GM12878 (cell line): ENCODE measurements around the gene ARRDC4. TPM values are rescaled to one million over a fixed set of nuclear protein-coding genes. Genes with fewer than 3 reads are reported as not detected.

Experiments
- FOXM1 ChIP-seq: IDR thresholded peaks from 2 replicates; pipeline ENCODE4 v1.6.1; 2012; ENCODE audit warnings: low read depth, mild to moderate bottlenecking, inconsistent platforms, low read length, moderate library complexity
- KAT2A ChIP-seq: conservative IDR thresholded peaks from 2 replicates; pipeline ENCODE4 v1.6.1; 2011; ENCODE audit warnings: low read depth, low read length; ENCODE audit not compliant: control insufficient read depth
- POLR2A ChIP-seq: IDR thresholded peaks from 2 replicates; pipeline ENCODE4 v1.6.1; 2011; ENCODE audit warnings: low read depth, mild to moderate bottlenecking, low read length
- polyA plus RNA-seq, 11 experiments: library from polyadenylated mRNA; depleted of rRNA in 4 of 11; unstranded in 6 of 11; stranded (reverse) in 5 of 11; fragments of >200 nt; fragmentation: Nextera tagmentation in 4 of 11; fragmentation: Illumina TruSeq in 1 of 11; extraction: Ambion mirVana in 4 of 11; extraction: Trizol in 1 of 11; gene quantifications; 1 replicate in 1 of 11; 2 replicates in 10 of 11; pipeline versions ENCODE4 v1.2.1 to v1.2.3, GENCODE V29; 2011 to 2016; ENCODE audit warnings: inconsistent platforms in 2 of 11, missing spikeins in 2 of 11, low read depth in 1 of 11
- total RNA-seq, 4 experiments: library from RNA; depleted of rRNA in 3 of 4; stranded (reverse); fragments of >200 nt in 3 of 4; fragmentation: Illumina TruSeq in 1 of 4; extraction: Trizol in 1 of 4; gene quantifications; 2 replicates each; pipeline versions ENCODE4 v1.2.1 to v1.2.3, GENCODE V29; 2013 to 2021
- TF ChIP-seq, protein P1 (sequence below): IDR thresholded peaks from 2 replicates; pipeline ENCODE4 v1.6.1; 2012; ENCODE audit warnings: low read length, inconsistent platforms
- TF ChIP-seq, protein P2 (sequence below): fragments of 450-650 bp; IDR thresholded peaks from 2 replicates; pipeline ENCODE4 v1.6.1; 2017; ENCODE audit warnings: mild to moderate bottlenecking, low read depth, inconsistent platforms; ENCODE audit not compliant: poor library complexity, severe bottlenecking

Gene ARRDC4
- total and polyA plus RNA-seq, 10 of the 15 experiments (the other 5 are each of a cell fraction or from before 2014, with no cell fraction given): 0.03 to 0.54 (median 0.07) TPM

DNA sequence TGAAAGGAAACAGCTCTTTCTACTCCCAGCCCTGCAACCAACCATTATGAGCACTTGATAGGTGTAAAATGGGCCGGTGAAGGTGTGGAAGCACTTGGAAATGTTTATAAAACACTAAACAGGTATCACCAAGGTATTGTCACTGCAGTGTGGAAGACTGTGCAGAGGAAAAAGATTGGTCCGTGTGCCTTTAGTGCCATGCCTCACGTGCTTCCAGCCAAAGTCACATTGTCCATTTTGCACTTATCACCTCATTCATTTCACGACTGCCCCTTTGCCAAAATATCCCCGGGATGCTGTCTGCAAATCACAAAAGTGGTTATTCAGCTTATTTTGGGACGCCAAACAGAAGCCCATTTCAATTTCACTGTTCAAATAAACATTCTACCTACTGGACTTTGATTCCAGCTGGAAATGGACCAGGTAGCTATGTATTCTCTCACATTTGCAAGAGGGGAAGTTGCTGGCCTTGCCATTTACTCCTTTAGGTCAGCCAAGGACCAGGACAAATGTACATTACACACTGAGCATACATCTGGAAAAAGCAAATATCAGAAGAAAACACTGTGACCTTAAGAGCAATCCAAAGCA lies 58.4 kb downstream of the ARRDC4 start (continued):
- TF ChIP-seq, protein P1, sequence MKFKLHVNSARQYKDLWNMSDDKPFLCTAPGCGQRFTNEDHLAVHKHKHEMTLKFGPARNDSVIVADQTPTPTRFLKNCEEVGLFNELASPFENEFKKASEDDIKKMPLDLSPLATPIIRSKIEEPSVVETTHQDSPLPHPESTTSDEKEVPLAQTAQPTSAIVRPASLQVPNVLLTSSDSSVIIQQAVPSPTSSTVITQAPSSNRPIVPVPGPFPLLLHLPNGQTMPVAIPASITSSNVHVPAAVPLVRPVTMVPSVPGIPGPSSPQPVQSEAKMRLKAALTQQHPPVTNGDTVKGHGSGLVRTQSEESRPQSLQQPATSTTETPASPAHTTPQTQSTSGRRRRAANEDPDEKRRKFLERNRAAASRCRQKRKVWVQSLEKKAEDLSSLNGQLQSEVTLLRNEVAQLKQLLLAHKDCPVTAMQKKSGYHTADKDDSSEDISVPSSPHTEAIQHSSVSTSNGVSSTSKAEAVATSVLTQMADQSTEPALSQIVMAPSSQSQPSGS: no peak
- TF ChIP-seq POLR2A (no peak), KAT2A (no peak), FOXM1 (no peak)
- TF ChIP-seq, protein P2, sequence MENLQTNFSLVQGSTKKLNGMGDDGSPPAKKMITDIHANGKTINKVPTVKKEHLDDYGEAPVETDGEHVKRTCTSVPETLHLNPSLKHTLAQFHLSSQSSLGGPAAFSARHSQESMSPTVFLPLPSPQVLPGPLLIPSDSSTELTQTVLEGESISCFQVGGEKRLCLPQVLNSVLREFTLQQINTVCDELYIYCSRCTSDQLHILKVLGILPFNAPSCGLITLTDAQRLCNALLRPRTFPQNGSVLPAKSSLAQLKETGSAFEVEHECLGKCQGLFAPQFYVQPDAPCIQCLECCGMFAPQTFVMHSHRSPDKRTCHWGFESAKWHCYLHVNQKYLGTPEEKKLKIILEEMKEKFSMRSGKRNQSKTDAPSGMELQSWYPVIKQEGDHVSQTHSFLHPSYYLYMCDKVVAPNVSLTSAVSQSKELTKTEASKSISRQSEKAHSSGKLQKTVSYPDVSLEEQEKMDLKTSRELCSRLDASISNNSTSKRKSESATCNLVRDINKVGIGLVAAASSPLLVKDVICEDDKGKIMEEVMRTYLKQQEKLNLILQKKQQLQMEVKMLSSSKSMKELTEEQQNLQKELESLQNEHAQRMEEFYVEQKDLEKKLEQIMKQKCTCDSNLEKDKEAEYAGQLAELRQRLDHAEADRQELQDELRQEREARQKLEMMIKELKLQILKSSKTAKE: no peak
